Measurements from ENCODE around the gene DNAH10.
A peak's percentile ranks its signal among the peaks of the same experiment; 100 is the strongest.

Gene DNAH10, protein sequence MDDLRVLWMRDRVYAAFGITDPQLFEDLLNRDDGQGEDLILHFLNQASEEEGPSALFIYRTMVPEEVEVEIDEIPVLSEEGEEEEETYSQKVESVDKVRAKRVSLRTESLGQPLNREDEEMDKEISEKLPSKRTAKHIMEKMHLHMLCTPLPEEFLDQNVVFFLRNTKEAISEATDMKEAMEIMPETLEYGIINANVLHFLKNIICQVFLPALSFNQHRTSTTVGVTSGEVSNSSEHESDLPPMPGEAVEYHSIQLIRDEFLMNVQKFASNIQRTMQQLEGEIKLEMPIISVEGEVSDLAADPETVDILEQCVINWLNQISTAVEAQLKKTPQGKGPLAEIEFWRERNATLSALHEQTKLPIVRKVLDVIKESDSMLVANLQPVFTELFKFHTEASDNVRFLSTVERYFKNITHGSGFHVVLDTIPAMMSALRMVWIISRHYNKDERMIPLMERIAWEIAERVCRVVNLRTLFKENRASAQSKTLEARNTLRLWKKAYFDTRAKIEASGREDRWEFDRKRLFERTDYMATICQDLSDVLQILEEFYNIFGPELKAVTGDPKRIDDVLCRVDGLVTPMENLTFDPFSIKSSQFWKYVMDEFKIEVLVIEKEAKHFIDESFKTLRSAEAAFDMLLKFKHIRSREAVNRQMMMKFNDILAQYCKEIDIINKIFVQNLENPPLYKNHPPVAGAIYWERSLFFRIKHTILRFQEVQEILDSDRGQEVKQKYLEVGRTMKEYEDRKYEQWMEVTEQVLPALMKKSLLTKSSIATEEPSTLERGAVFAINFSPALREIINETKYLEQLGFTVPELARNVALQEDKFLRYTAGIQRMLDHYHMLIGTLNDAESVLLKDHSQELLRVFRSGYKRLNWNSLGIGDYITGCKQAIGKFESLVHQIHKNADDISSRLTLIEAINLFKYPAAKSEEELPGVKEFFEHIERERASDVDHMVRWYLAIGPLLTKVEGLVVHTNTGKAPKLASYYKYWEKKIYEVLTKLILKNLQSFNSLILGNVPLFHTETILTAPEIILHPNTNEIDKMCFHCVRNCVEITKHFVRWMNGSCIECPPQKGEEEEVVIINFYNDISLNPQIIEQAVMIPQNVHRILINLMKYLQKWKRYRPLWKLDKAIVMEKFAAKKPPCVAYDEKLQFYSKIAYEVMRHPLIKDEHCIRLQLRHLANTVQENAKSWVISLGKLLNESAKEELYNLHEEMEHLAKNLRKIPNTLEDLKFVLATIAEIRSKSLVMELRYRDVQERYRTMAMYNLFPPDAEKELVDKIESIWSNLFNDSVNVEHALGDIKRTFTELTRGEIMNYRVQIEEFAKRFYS (N-terminal part only)

DNA sequence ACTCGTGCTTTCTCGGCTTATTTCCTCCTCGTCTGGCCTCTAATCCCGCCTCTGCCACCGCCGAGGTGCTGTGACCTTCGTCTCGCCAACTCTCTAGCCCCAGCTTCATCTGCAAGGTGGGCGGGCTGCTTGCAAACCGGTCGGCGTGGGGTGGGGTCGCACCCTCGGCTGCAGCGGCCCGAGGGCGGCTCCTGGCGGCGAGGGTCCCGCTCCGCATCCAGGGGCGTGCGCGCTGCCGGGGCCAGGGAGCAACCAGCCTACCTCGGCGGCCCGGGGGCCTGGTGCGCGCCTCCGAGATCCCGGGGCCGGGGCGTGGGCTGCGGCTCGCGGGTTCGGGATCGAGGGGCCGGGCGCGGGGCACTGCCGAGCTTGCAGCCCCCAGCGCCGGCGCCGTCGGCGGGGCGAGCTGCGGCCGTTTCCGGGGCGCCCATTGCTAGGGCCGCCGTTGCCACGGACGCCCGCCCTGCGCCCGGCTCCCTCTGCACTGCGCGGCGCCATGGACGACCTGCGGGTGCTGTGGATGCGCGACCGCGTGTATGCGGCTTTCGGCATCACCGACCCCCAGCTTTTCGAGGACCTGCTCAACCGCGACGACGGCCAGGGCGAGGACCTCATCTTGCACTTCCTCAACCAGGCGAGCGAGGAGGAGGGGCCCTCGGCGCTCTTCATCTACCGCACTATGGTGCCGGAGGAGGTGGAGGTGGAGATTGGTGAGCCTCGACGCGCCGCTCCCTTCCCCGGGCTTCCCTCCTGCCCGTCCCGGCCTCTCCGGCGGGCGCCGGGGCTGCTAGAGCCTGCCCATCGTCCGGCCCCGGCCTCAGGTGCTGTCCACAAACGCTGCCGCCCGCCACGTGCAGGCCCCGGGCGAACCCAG, at the start of gene DNAH10:
TSS of gene DNAH10 (plus strand) at position 461 of the 874 bp plus-strand sequence. CDS start at position 497, 36 bp downstream.
- ChIA-PET CTCF (no interaction called here), POLR2A (no interaction called here)
- Histone ChIP-seq H3K36me3 (ENCODE audit: control insufficient read depth in 2 of 2, insufficient read depth in 1 of 2, low read length in 2 of 2) (peaks cover 7 to 9% of the 10 kb centered on the region in 2 experiments; a peak in 2 of 3 replicates), H3K4me1 (ENCODE audit: control insufficient read depth, insufficient read depth, low read length) (peaks cover 3% of the 10 kb centered on the region; the same call in 1 of the 2 replicates), H3K27ac (ENCODE audit: extremely low read depth, low read depth, low read length) (no peak within 1 kb of the TSS), H3K4me3 (ENCODE audit: low read depth, low read length) (no peak within 1 kb of the TSS), H3K9me3 (ENCODE audit: control insufficient read depth, insufficient read depth, low read depth, low read length) (no peaks in the 10 kb centered on the region)
- TF ChIP-seq KLF7 (tag by site-specific recombination; IDR thresholded peaks at IDR 0.05; ENCODE audit: borderline replicate concordance) (no peak), ZNF426 (tag by site-specific recombination; IDR thresholded peaks at IDR 0.05) (no peak), ZIC2 (tag by site-specific recombination; IDR thresholded peaks at IDR 0.05) (no peak), ZBTB7A (tag by site-specific recombination; IDR thresholded peaks at IDR 0.05; ENCODE audit: low read depth) (no peak), KLF10 (tag by site-specific recombination; IDR thresholded peaks at IDR 0.05) (no peak), ZFP69B (tag by site-specific recombination; IDR thresholded peaks at IDR 0.05) (no peak), KLF8 (tag by site-specific recombination; IDR thresholded peaks at IDR 0.05) (no peak), ZNF692 (tag by site-specific recombination; IDR thresholded peaks at IDR 0.05) (no peak), ZNF416 (tag by site-specific recombination; IDR thresholded peaks at IDR 0.05) (no peak), GLI2 (tag by site-specific recombination; IDR thresholded peaks at IDR 0.05; ENCODE audit: borderline replicate concordance, low read depth) (no peak), OVOL3 (tag by site-specific recombination; IDR thresholded peaks at IDR 0.05) (no peak), ZNF433 (tag by site-specific recombination; IDR thresholded peaks at IDR 0.05; ENCODE audit: low read depth) (no peak), ZNF10 (tag by site-specific recombination; IDR thresholded peaks at IDR 0.05) (no peak)
- TF ChIP-seq, protein P1, sequence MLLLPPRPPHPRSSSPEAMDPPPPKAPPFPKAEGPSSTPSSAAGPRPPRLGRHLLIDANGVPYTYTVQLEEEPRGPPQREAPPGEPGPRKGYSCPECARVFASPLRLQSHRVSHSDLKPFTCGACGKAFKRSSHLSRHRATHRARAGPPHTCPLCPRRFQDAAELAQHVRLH (tag by site-specific recombination; IDR thresholded peaks at IDR 0.05): no peak
- TF ChIP-seq, protein P2, sequence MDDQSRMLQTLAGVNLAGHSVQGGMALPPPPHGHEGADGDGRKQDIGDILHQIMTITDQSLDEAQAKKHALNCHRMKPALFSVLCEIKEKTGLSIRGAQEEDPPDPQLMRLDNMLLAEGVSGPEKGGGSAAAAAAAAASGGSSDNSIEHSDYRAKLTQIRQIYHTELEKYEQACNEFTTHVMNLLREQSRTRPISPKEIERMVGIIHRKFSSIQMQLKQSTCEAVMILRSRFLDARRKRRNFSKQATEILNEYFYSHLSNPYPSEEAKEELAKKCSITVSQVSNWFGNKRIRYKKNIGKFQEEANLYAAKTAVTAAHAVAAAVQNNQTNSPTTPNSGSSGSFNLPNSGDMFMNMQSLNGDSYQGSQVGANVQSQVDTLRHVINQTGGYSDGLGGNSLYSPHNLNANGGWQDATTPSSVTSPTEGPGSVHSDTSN (CRISPR knock-in tag; IDR thresholded peaks at IDR 0.05): no peak

DNA sequence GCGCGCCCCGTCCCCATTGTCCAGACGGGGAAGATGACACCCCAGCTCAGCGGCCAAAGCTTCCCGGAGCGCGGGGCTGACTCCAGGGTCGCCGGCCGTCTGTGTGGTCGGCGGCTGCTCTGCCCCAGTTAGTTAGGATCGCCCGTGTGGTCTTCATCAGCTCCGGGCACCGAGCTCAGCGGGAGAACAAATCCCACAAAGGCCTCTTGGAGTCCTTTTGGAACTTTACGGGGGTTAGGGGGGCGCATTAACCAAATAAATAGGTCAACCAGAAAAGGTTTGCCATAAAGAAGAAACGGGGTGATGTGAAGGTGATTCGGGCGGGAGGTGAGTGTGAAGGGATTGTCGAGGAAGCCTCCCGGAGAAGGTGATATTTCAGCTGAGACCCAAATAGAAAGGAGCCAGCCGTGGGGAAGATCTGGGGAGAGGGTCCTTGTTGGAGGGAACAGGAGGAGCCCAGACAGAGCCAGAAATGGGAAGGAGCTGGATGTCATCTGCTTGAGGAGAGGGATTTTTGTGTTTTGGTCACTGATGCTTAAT, 49.3 kb upstream of the DNAH10 start:
- no peaks in the 10 kb centered on the region; a peak in 1 of 3 replicates for H3K36me3 ChIP-seq (ENCODE audit: control insufficient read depth in 2 of 2, insufficient read depth in 1 of 2, low read length in 2 of 2)
- TF ChIP-seq ZNF571 (tag by site-specific recombination; IDR thresholded peaks at IDR 0.05) (no peak), WT1 (tag by site-specific recombination; IDR thresholded peaks at IDR 0.05) (no peak), EGR2 (tag by site-specific recombination; IDR thresholded peaks at IDR 0.05; ENCODE audit: low read depth) (no peak), ZNF558 (tag by site-specific recombination; IDR thresholded peaks at IDR 0.05) (no peak), ZNF311 (tag by site-specific recombination; IDR thresholded peaks at IDR 0.05; ENCODE audit: borderline replicate concordance) (no peak)
- TF ChIP-seq, protein P3, sequence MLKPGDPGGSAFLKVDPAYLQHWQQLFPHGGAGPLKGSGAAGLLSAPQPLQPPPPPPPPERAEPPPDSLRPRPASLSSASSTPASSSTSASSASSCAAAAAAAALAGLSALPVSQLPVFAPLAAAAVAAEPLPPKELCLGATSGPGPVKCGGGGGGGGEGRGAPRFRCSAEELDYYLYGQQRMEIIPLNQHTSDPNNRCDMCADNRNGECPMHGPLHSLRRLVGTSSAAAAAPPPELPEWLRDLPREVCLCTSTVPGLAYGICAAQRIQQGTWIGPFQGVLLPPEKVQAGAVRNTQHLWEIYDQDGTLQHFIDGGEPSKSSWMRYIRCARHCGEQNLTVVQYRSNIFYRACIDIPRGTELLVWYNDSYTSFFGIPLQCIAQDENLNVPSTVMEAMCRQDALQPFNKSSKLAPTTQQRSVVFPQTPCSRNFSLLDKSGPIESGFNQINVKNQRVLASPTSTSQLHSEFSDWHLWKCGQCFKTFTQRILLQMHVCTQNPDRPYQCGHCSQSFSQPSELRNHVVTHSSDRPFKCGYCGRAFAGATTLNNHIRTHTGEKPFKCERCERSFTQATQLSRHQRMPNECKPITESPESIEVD (tag by site-specific recombination; IDR thresholded peaks at IDR 0.05): no peak
- TF ChIP-seq, protein P4, sequence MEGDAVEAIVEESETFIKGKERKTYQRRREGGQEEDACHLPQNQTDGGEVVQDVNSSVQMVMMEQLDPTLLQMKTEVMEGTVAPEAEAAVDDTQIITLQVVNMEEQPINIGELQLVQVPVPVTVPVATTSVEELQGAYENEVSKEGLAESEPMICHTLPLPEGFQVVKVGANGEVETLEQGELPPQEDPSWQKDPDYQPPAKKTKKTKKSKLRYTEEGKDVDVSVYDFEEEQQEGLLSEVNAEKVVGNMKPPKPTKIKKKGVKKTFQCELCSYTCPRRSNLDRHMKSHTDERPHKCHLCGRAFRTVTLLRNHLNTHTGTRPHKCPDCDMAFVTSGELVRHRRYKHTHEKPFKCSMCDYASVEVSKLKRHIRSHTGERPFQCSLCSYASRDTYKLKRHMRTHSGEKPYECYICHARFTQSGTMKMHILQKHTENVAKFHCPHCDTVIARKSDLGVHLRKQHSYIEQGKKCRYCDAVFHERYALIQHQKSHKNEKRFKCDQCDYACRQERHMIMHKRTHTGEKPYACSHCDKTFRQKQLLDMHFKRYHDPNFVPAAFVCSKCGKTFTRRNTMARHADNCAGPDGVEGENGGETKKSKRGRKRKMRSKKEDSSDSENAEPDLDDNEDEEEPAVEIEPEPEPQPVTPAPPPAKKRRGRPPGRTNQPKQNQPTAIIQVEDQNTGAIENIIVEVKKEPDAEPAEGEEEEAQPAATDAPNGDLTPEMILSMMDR (tag by site-specific recombination; IDR thresholded peaks at IDR 0.05): 0 out of 2 replicates have a peak, but pooled peaks have one; percentile 1

More for the DNA sequence above, 49.3 kb upstream of the DNAH10 start:
- Histone ChIP-seq H3K9me3 (ENCODE audit: control insufficient read depth, insufficient read depth, low read depth, low read length) (no peaks in the 10 kb centered on the region), H3K4me1 (ENCODE audit: control insufficient read depth, insufficient read depth, low read length) (peaks cover 11% of the 10 kb centered on the region), H3K27ac (ENCODE audit: extremely low read depth, low read depth, low read length) (peak overlapping the region; percentile 74; the same call in 1 of the 2 replicates), H3K4me3 (ENCODE audit: low read depth, low read length) (peak overlapping the region; percentile 98)
- ChIA-PET POLR2A (interaction anchor here (1.0 to 2.5 kb wide), 13 partner anchors 9 to 1228 kb away, joined by 3 to 14 read pairs (median 5); partner anchors contain the start of genes CCDC92, MPHOSPH9, MTRFR and ZNF664), CTCF (interaction anchor here (0.5 to 1.1 kb wide), 2 partner anchors 198 to 1837 kb away, joined by 3 read pairs; no protein-coding TSS in a partner anchor)
